HepG2 (cell line): ENCODE results near the gene TCERG1. TPM values are rescaled to one million over a fixed set of nuclear protein-coding genes. Genes with fewer than 3 reads are reported as not detected.

Experiments
- ATAC-seq: fragments of 200-7000 bp; cut with Tn5 transposase; 3 replicates; pipeline ENCODE4 v1.9.1; 2020; ENCODE audit warnings: mild to moderate bottlenecking, moderate library complexity
- BruUV-seq: library from RNA; stranded (reverse); fragments of 400-500 nt; replicated peaks from 2 replicates; lab custom pipeline; 2021; lab: Mats Ljungman, UMichigan
- CTCF ChIA-PET: fragments of 300-600 bp; formaldehyde crosslinking; extraction: SDS; loops from one replicate; lab custom pipeline; 2021; ENCODE audit warnings: low total read pairs, inconsistent platforms, low intra/inter-chr PET ratio; lab: Yijun Ruan, JAX
- POLR2A ChIA-PET: fragments of 350-600 bp; sonication (Branson Sonifier 250); formaldehyde crosslinking; loops from one replicate; lab custom pipeline; 2020; ENCODE audit warnings: antibody characterized with exemption, inconsistent platforms; lab: Yijun Ruan, JAX
- DNase-seq: peaks from one replicate; pipeline ENCODE4 v3.0.0-alpha.2; 2015; ENCODE audit warnings: low spot score
- FAIRE-seq: peaks from 3 replicates; lab custom pipeline; 2011; peaks lifted over from hg19 to GRCh38; lab: Jason Lieb, UNC
- H2AFZ ChIP-seq: one replicate; pipeline ENCODE4 v1.6.1; 2011; ENCODE audit warnings: low read length, inconsistent platforms
- H3K27ac ChIP-seq: fragments of 300-600 bp; 3 replicates; pipeline ENCODE4 v1.8.0; 2011; ENCODE audit warnings: mixed run types, mild to moderate bottlenecking, mixed read lengths, low read length, inconsistent platforms; ENCODE audit not compliant: insufficient read depth; ENCODE audit errors: extremely low read length
- H3K27me3 ChIP-seq, 2 experiments: fragments of 200-600 bp in 1 of 2; 2 replicates in 1 of 2; 3 replicates in 1 of 2; pipeline versions ENCODE4 v1.6.0 to v1.8.0; 2011; ENCODE audit warnings: low read length in 2 of 2, mild to moderate bottlenecking in 2 of 2, moderate library complexity in 2 of 2, inconsistent platforms in 1 of 2; ENCODE audit not compliant: insufficient read depth in 2 of 2, control insufficient read depth in 1 of 2
- H3K36me3 ChIP-seq, 2 experiments: fragments of 200-600 bp in 1 of 2; replicated peaks in 1 of 2; 2 replicates in 1 of 2; 3 replicates in 1 of 2; pipeline versions ENCODE4 v1.5.1 to v1.8.0; 2011; ENCODE audit warnings: low read length in 2 of 2, inconsistent platforms in 1 of 2; ENCODE audit not compliant: insufficient read depth in 2 of 2, control insufficient read depth in 1 of 2
- H3K4me1 ChIP-seq: 2 replicates; pipeline ENCODE4 v1.5.1; 2012; ENCODE audit warnings: low read length, inconsistent platforms; ENCODE audit not compliant: insufficient read depth
- H3K4me2 ChIP-seq: 2 replicates; pipeline ENCODE4 v1.6.0; 2011; ENCODE audit warnings: low read depth, low read length, inconsistent platforms
- H3K4me3 ChIP-seq, 3 experiments: fragments of 200-600 bp in 1 of 3; sonication (generic), shearing (Covaris generic) in 1 of 3; replicated peaks in 1 of 3; 2 replicates each; pipeline ENCODE4 v1.5.1; 2011 to 2016; ENCODE audit warnings: low read length in 3 of 3, inconsistent platforms in 2 of 3, low read depth in 2 of 3, mild to moderate bottlenecking in 2 of 3, control low read depth in 1 of 3, mixed read lengths in 1 of 3; ENCODE audit not compliant: insufficient read depth in 1 of 3
- H3K79me2 ChIP-seq: one replicate; pipeline ENCODE4 v1.6.1; 2011; ENCODE audit warnings: low read length, inconsistent platforms; ENCODE audit not compliant: insufficient read depth
- H3K9ac ChIP-seq: 2 replicates; pipeline ENCODE4 v1.6.0; 2011; ENCODE audit warnings: mild to moderate bottlenecking, low read depth, low read length, inconsistent platforms; ENCODE audit not compliant: insufficient read depth
- H3K9me3 ChIP-seq: 2 replicates; pipeline ENCODE4 v1.5.1; 2012; ENCODE audit warnings: mild to moderate bottlenecking, low read length
- H4K20me1 ChIP-seq: 2 replicates; pipeline ENCODE4 v1.6.0; 2011; ENCODE audit warnings: inconsistent platforms, mild to moderate bottlenecking, low read length, moderate library complexity; ENCODE audit not compliant: insufficient read depth
- ATF4 ChIP-seq, 2 experiments: fragments of 450-650 bp in 1 of 2; sonication (generic) in 1 of 2; formaldehyde crosslinking; IDR thresholded peaks; 2 replicates each; pipeline versions ENCODE4 v1.5.0 to v1.8.0; 2020 to 2022; ENCODE audit warnings: mild to moderate bottlenecking in 1 of 2, missing genetic modification reagents in 1 of 2
- DDIT3 ChIP-seq: sonication (generic); formaldehyde crosslinking; IDR thresholded peaks from 2 replicates; pipeline ENCODE4 v1.4.0; 2020; ENCODE audit warnings: mild to moderate bottlenecking, missing genetic modification reagents
- ELF1 ChIP-seq: sonication (generic); formaldehyde crosslinking; IDR thresholded peaks from 2 replicates; pipeline ENCODE4 v1.4.0; 2020; ENCODE audit warnings: missing genetic modification reagents
- HHEX ChIP-seq: IDR thresholded peaks from 2 replicates; pipeline ENCODE4 v1.6.1; 2016; ENCODE audit warnings: control low read depth
- KDM1A ChIP-seq: IDR thresholded peaks from 2 replicates; pipeline ENCODE4 v1.6.1; 2016; ENCODE audit warnings: missing compliant biosample characterization
- RBM22 ChIP-seq: fragments of 200-400 bp; formaldehyde crosslinking; optimal IDR thresholded peaks from 2 replicates; pipeline ENCODE3; 2017; ENCODE audit warnings: mild to moderate bottlenecking, low read length, moderate library complexity
- RELA ChIP-seq: sonication (generic); formaldehyde crosslinking; IDR thresholded peaks from 2 replicates; pipeline ENCODE4 v1.4.0; 2020; ENCODE audit warnings: missing genetic modification reagents
- TBX3 ChIP-seq: fragments of 450-650 bp; IDR thresholded peaks from 2 replicates; pipeline ENCODE4 v1.6.1; 2017; ENCODE audit warnings: antibody characterized with exemption, mild to moderate bottlenecking, inconsistent platforms, borderline replicate concordance
- TCF7L2 ChIP-seq: IDR thresholded peaks from 2 replicates; pipeline ENCODE4 v1.6.1; 2011; ENCODE audit warnings: mild to moderate bottlenecking, low read depth, low read length, moderate library complexity
- ZNF597 ChIP-seq: sonication (generic); formaldehyde crosslinking; IDR thresholded peaks from 2 replicates; pipeline ENCODE4 v1.5.0; 2020; ENCODE audit warnings: missing genetic modification reagents
- ZNF788 ChIP-seq: sonication (generic); formaldehyde crosslinking; IDR thresholded peaks from 2 replicates; pipeline ENCODE4 v1.5.0; 2020; ENCODE audit warnings: mild to moderate bottlenecking, missing genetic modification reagents, borderline replicate concordance
- WGBS: methylation state at CpG from one replicate; pipeline ENCODE4 v1.1.6; 2017; ENCODE audit warnings: low lambda C conversion rate; 5-methylcytosine and 5-hydroxymethylcytosine counted together
- in situ Hi-C: cut with HindIII; loops from 2 replicates; pipeline ENCODE4 v1.10.0; 2017; ENCODE audit warnings: low pct_unique_long_range_greater_than_20kb; ENCODE audit not compliant: extremely low pct_ligation_motif_present
- intact Hi-C: fragments of 100-400 bp; cut with micrococcal nuclease; formaldehyde crosslinking; loops from one replicate; pipeline ENCODE4 v1.10.0; 2022; ENCODE audit not compliant: unreplicated experiment
- polyA plus RNA-seq, 8 experiments: library from polyadenylated mRNA; depleted of rRNA in 3 of 8; stranded (reverse) in 7 of 8; unstranded in 1 of 8; fragments of >200 nt; fragmentation: Illumina TruSeq in 4 of 8; extraction: Trizol in 4 of 8; gene quantifications; 2 replicates each; pipeline versions ENCODE4 v1.2.1 to v1.2.3, GENCODE V29; 2011 to 2016; ENCODE audit warnings: low read depth in 4 of 8, missing spikeins in 1 of 8, mixed read lengths in 1 of 8; ENCODE audit not compliant: insufficient read depth in 1 of 8
- total RNA-seq, 5 experiments: library from RNA; depleted of rRNA; stranded (reverse); fragments of >200 nt; fragmentation: Illumina TruSeq; extraction: Trizol; gene quantifications; 2 replicates each; pipeline ENCODE4 v1.2.3, GENCODE V29; 2016; ENCODE audit warnings: low read depth in 1 of 5

Gene TCERG1
- total and polyA plus RNA-seq, 2 of the 13 experiments (the other 11 are each of a cell fraction or from before 2014, with no cell fraction given), result 71.7 to 86.6 TPM

- no peaks in the 10 kb centered on the region for H3K27me3 ChIP-seq
- whole genome bisulfite sequencing, result 5% methylated on average over 8 of the region's 8 CpGs
- no peak overlapping the region; a peak in 1 of 6 replicates for H3K4me3 ChIP-seq
- CTCF ChIA-PET, result no interaction called here
- no TSS peak for BruUV-seq
- no peak overlapping the region for H2AFZ ChIP-seq
- no peaks in the 10 kb centered on the region for H4K20me1 ChIP-seq
- H3K27ac ChIP-seq, result no peak overlapping the region
- no peak for TF ChIP-seq HHEX
- TF ChIP-seq RBM22, result no peak
- TF ChIP-seq ELF1, result no peak
- TF ChIP-seq RELA (CRISPR knock-in tag), result no peak
- no peaks in the 10 kb centered on the region for H3K9me3 ChIP-seq
- FAIRE-seq (no peak), DNase-seq (peak; percentile 18), ATAC-seq (peak; percentile 64)
- H3K4me2 ChIP-seq, result peak overlapping the region; percentile 50
- intact Hi-C loops (no loop called here), in situ Hi-C loops (no loop called here)
- no peaks in the 10 kb centered on the region for H3K79me2 ChIP-seq
- POLR2A ChIA-PET, result no interaction called here
- H3K9ac ChIP-seq, result no peak overlapping the region
- H3K4me1 ChIP-seq, result peaks cover 21% of the 10 kb centered on the region
- H3K36me3 ChIP-seq, result no peaks in the 10 kb centered on the region
These were observed 74.4 kb downstream of the TCERG1 start for GRCh38 chr5:146521403-146522106.

GRCh38 chr5:146523698-146524097, 76.6 kb downstream of the TCERG1 start:
- intact Hi-C loops, result no loop called here
- H3K9ac ChIP-seq, result no peak overlapping the region
- no peaks in the 10 kb centered on the region for H3K27me3 ChIP-seq
- DNase-seq (no peak), FAIRE-seq (no peak)
- H3K27ac ChIP-seq, result no peak overlapping the region
- BruUV-seq, result no TSS peak
- H3K79me2 ChIP-seq, result no peaks in the 10 kb centered on the region
- H3K4me1 ChIP-seq, result peaks cover 21% of the 10 kb centered on the region
- H2AFZ ChIP-seq, result no peak overlapping the region
- no peaks in the 10 kb centered on the region for H3K36me3 ChIP-seq
- TF ChIP-seq DDIT3 (no peak), KDM1A (no peak), TBX3 (no peak), ZNF597 (CRISPR knock-in tag) (no peak), ATF4 (CRISPR knock-in tag; IDR thresholded peaks at IDR 0.05) (no peak), TCF7L2 (no peak), ZNF788 (CRISPR knock-in tag) (no peak)
- TF ChIP-seq, all 625 proteins: peak for 0
- Histone ChIP-seq H3K9me3 (no peaks in the 10 kb centered on the region), H4K20me1 (no peaks in the 10 kb centered on the region), H3K4me2 (no peak overlapping the region), H3K4me3 (no peak overlapping the region)
- POLR2A ChIA-PET, result no interaction called here
- ATAC-seq, result no peak
- in situ Hi-C loops, result no loop called here
- CTCF ChIA-PET, result no interaction called here
- WGBS, result 28% methylated on average over 3 of the region's 3 CpGs
